Measurements from ENCODE around the gene CRMP1.

- no peak for TF ChIP-seq ZNF232 (CRISPR knock-in tag; IDR thresholded peaks at IDR 0.05)
- TF ChIP-seq CTCF (IDR thresholded peaks at IDR 0.05), result no peak
- TF ChIP-seq E2F4 (CRISPR knock-in tag; IDR thresholded peaks at IDR 0.05; ENCODE audit: borderline replicate concordance, low read depth), result no peak
- no peak for TF ChIP-seq CBFB (CRISPR knock-in tag; IDR thresholded peaks at IDR 0.05; ENCODE audit: low read depth)
- no peak for TF ChIP-seq TCF7 (CRISPR knock-in tag; IDR thresholded peaks at IDR 0.05; ENCODE audit: low read depth)
- TF ChIP-seq ATF3 (CRISPR knock-in tag; conservative IDR thresholded peaks at IDR 0.05), result no peak
- no peak for TF ChIP-seq PRDM15 (CRISPR knock-in tag; IDR thresholded peaks at IDR 0.05)
- no peak; the same call in 1 of the 2 replicates for TF ChIP-seq MAX (CRISPR knock-in tag; IDR thresholded peaks at IDR 0.05)
- TF ChIP-seq USF2 (CRISPR knock-in tag; IDR thresholded peaks at IDR 0.05), result no peak
- no peak for TF ChIP-seq E2F1 (CRISPR knock-in tag; IDR thresholded peaks at IDR 0.05)
These were observed 47.8 kb upstream of the CRMP1 start for GRCh38 chr4:5940470-5941203.

Measured in WTC11 (cell line).